H1 (cell line): Measurements from ENCODE around the gene IL10RA. TPM values are rescaled to one million over a fixed set of nuclear protein-coding genes. Genes with fewer than 3 reads are reported as not detected.

Experiments used
- BACH1 ChIP-seq: IDR thresholded peaks from 2 replicates; pipeline ENCODE4 v1.6.1; 2012; ENCODE audit warnings: low read length, improper control_type of control experiment
- CREB1 ChIP-seq: IDR thresholded peaks from 2 replicates; pipeline ENCODE4 v1.6.1; 2012; ENCODE audit warnings: inconsistent platforms
- CTBP2 ChIP-seq: IDR thresholded peaks from 2 replicates; pipeline ENCODE4 v1.7.0; 2011; ENCODE audit warnings: borderline replicate concordance, mild to moderate bottlenecking, moderate library complexity, mixed read lengths, low read length; ENCODE audit not compliant: insufficient read depth, insufficient read length
- EGR1 ChIP-seq: IDR thresholded peaks from 2 replicates; pipeline ENCODE4 v1.6.1; 2011; ENCODE audit warnings: low read depth, low read length, borderline replicate concordance
- EP300 ChIP-seq, 2 experiments: IDR thresholded peaks; 1 replicate in 1 of 2; 2 replicates in 1 of 2; pipeline ENCODE4 v1.6.1; 2011 to 2012; ENCODE audit warnings: low read depth in 2 of 2, low read length in 2 of 2, mild to moderate bottlenecking in 2 of 2, borderline replicate concordance in 1 of 2, inconsistent platforms in 1 of 2, moderate library complexity in 1 of 2
- GTF2F1 ChIP-seq: IDR thresholded peaks from 2 replicates; pipeline ENCODE4 v1.6.1; 2012; ENCODE audit warnings: low read depth, low read length, improper control_type of control experiment, borderline replicate concordance
- JUN ChIP-seq: IDR thresholded peaks from 2 replicates; pipeline ENCODE4 v1.6.1; 2011; ENCODE audit warnings: low read depth, mild to moderate bottlenecking, improper control_type of control experiment, low read length
- KDM4A ChIP-seq: IDR thresholded peaks from one replicate; pipeline ENCODE4 v1.7.1; 2012; ENCODE audit warnings: low read depth, mild to moderate bottlenecking, moderate library complexity, low read length, inconsistent platforms; ENCODE audit not compliant: severe bottlenecking
- PHF8 ChIP-seq: fragments of 200-600 bp; sonication (generic); conservative IDR thresholded peaks from 2 replicates; pipeline ENCODE4 v1.7.1; 2012; ENCODE audit warnings: low read depth, mild to moderate bottlenecking, inconsistent platforms, low read length, moderate library complexity
- POLR2AphosphoS5 ChIP-seq: IDR thresholded peaks from 2 replicates; pipeline ENCODE4 v1.6.1; 2011; ENCODE audit warnings: low read depth, low read length
- RAD21 ChIP-seq, 2 experiments: IDR thresholded peaks in 1 of 2; conservative IDR thresholded peaks in 1 of 2; 2 replicates each; pipeline ENCODE4 v1.6.1; 2011; ENCODE audit warnings: low read depth in 2 of 2, low read length in 2 of 2, improper control_type of control experiment in 1 of 2, inconsistent platforms in 1 of 2, mild to moderate bottlenecking in 1 of 2, moderate library complexity in 1 of 2
- RFX5 ChIP-seq: IDR thresholded peaks from 2 replicates; pipeline ENCODE4 v1.6.1; 2011; ENCODE audit warnings: low read depth, low read length, improper control_type of control experiment, borderline replicate concordance
- RNF2 ChIP-seq: fragments of 200-900, 300-1000 bp; sonication (generic); IDR thresholded peaks from 2 replicates; pipeline ENCODE4 v1.7.1; 2016; ENCODE audit warnings: borderline replicate concordance, low read depth, mild to moderate bottlenecking, antibody characterized with exemption, low read length; ENCODE audit not compliant: poor library complexity, severe bottlenecking; ENCODE audit errors: missing control alignments
- SIN3A ChIP-seq, 2 experiments: IDR thresholded peaks in 1 of 2; conservative IDR thresholded peaks in 1 of 2; 2 replicates each; pipeline ENCODE4 v1.6.1; 2011 to 2012; ENCODE audit warnings: low read length in 2 of 2, improper control_type of control experiment in 1 of 2, low read depth in 1 of 2, mild to moderate bottlenecking in 1 of 2
- SP2 ChIP-seq: IDR thresholded peaks from 2 replicates; pipeline ENCODE4 v1.6.1; 2012; ENCODE audit warnings: mild to moderate bottlenecking, low read length, inconsistent platforms
- TAF1 ChIP-seq: IDR thresholded peaks from 2 replicates; pipeline ENCODE4 v1.6.1; 2011; ENCODE audit warnings: mild to moderate bottlenecking, low read depth, low read length
- TBP ChIP-seq: IDR thresholded peaks from 2 replicates; pipeline ENCODE4 v1.6.1; 2011; ENCODE audit warnings: low read depth, low read length, improper control_type of control experiment
- TEAD4 ChIP-seq: IDR thresholded peaks from 2 replicates; pipeline ENCODE4 v1.6.1; 2012; ENCODE audit warnings: low read depth, low read length, inconsistent platforms, mixed read lengths
- ZNF274 ChIP-seq: IDR thresholded peaks from 2 replicates; pipeline ENCODE4 v1.7.0; 2012; ENCODE audit warnings: low read length, borderline replicate concordance; ENCODE audit errors: extremely low read depth
- polyA plus RNA-seq, 7 experiments: library from polyadenylated mRNA; depleted of rRNA in 3 of 7; stranded (reverse) in 5 of 7; unstranded in 2 of 7; fragments of >200 nt in 5 of 7; fragments of 200-250 nt in 2 of 7; gene quantifications; 1 replicate in 5 of 7; 2 replicates in 1 of 7; 4 replicates in 1 of 7; pipeline versions ENCODE4 v1.2.1 to v1.2.3, GENCODE V29; 2011 to 2013; ENCODE audit warnings: missing spikeins in 2 of 7, mixed read lengths in 2 of 7
- total RNA-seq: library from RNA; stranded (reverse); fragmentation: NEBNext Ultra II Directional; extraction: Animal tissue kit (Norgen Biotek cat#: 25700); gene quantifications from 2 replicates; pipeline ENCODE4 v1.2.1, GENCODE V29; 2021
- TF ChIP-seq, protein P1 (sequence below): IDR thresholded peaks from 2 replicates; pipeline ENCODE4 v1.6.1; 2012; ENCODE audit warnings: inconsistent platforms
- TF ChIP-seq, protein P2 (sequence below), 3 experiments: IDR thresholded peaks; 1 replicate in 2 of 3; 2 replicates in 1 of 3; pipeline versions ENCODE4 v1.5.1 to v1.6.1; 2011; ENCODE audit warnings: low read length in 3 of 3, mild to moderate bottlenecking in 3 of 3, inconsistent platforms in 2 of 3, low read depth in 1 of 3, moderate library complexity in 1 of 3; ENCODE audit not compliant: insufficient read depth in 1 of 3; ENCODE audit errors: control extremely low read depth in 1 of 3

Gene IL10RA
- total and polyA plus RNA-seq, 2 of the 8 experiments (the other 6 are each of a cell fraction or from before 2014, with no cell fraction given): 0.05 to 0.11 TPM

DNA sequence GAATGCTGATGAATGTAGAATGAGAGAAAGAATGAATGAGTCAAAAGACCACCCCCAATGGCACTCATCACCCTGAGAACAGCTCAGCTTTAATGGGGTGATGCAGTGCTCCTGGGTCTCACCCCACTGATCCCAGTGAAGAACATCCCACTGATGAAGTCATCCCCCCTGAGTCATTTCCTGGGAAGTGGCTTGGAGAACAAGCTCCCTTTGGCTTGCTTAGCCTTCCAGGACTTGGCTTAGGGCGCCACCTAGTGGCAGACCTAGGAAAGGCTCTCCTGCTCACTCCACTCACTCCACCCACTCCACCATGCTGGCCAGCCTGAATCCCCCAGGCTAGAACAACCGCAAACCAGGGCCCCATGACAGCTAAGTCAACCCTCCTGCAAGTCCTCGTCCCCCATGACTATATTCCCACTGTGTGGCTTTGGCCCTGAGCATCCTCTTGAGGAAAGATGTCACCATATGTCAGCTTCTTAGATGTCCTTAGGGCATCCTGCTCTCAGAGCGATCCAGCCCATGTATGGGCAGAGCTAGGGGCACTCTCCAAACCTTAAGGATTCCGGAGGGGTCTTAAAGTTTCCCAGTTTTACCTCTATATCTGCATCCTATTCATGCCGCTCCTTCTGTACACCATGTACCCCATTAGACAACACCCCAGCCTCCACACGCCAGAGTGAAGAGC, 39.2 kb upstream of the IL10RA start (continued):
- TF ChIP-seq, protein P1, sequence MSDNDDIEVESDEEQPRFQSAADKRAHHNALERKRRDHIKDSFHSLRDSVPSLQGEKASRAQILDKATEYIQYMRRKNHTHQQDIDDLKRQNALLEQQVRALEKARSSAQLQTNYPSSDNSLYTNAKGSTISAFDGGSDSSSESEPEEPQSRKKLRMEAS: no peak
- TF ChIP-seq, protein P2, sequence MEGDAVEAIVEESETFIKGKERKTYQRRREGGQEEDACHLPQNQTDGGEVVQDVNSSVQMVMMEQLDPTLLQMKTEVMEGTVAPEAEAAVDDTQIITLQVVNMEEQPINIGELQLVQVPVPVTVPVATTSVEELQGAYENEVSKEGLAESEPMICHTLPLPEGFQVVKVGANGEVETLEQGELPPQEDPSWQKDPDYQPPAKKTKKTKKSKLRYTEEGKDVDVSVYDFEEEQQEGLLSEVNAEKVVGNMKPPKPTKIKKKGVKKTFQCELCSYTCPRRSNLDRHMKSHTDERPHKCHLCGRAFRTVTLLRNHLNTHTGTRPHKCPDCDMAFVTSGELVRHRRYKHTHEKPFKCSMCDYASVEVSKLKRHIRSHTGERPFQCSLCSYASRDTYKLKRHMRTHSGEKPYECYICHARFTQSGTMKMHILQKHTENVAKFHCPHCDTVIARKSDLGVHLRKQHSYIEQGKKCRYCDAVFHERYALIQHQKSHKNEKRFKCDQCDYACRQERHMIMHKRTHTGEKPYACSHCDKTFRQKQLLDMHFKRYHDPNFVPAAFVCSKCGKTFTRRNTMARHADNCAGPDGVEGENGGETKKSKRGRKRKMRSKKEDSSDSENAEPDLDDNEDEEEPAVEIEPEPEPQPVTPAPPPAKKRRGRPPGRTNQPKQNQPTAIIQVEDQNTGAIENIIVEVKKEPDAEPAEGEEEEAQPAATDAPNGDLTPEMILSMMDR (IDR thresholded peaks at IDR 0.05; ENCODE audit: control extremely low read depth in 1 of 3, insufficient read depth in 1 of 3, low read depth in 1 of 3, low read length in 3 of 3): peak; percentile 87 to 98 (median 98)
- TF ChIP-seq CTBP2 (no peak), KDM4A (no peak), RNF2 (no peak), TEAD4 (no peak), POLR2AphosphoS5 (no peak), SP2 (no peak), TAF1 (no peak), RFX5 (no peak), TBP (no peak), CREB1 (peak; percentile 43; the same call in 1 of the 2 replicates), GTF2F1 (no peak), BACH1 (peak; percentile 56; the same call in 1 of the 2 replicates), ZNF274 (no peak), JUN (peak; percentile 41; the same call in 1 of the 2 replicates), SIN3A (conservative IDR thresholded peaks at IDR 0.05 in 1 of 2, IDR thresholded peaks at IDR 0.05 in 1 of 2; ENCODE audit: low read depth in 1 of 2, low read length in 2 of 2) (no peak), PHF8 (no peak), EGR1 (no peak), EP300 (IDR thresholded peaks at IDR 0.05; ENCODE audit: borderline replicate concordance in 1 of 2, low read depth in 2 of 2, low read length in 2 of 2) (0 out of 3 replicates have a peak, but pooled peaks of 1 of the 2 experiments have one; percentile 9), RAD21 (IDR thresholded peaks at IDR 0.05 in 1 of 2, conservative IDR thresholded peaks at IDR 0.05 in 1 of 2; ENCODE audit: low read depth in 2 of 2, low read length in 2 of 2) (peak; percentile 98 to 99)
